HepG2 (cell line): ENCODE measurements around the gene DMRT1. TPM values are rescaled to one million over a fixed set of nuclear protein-coding genes. Genes with fewer than 3 reads are reported as not detected.

Experiments
- ATAC-seq: fragments of 200-7000 bp; cut with Tn5 transposase; 3 replicates; pipeline ENCODE4 v1.9.1; 2020; ENCODE audit warnings: mild to moderate bottlenecking, moderate library complexity
- BruUV-seq: library from RNA; stranded (reverse); fragments of 400-500 nt; replicated peaks from 2 replicates; lab custom pipeline; 2021; lab: Mats Ljungman, UMichigan
- CTCF ChIA-PET: fragments of 300-600 bp; formaldehyde crosslinking; extraction: SDS; loops from one replicate; lab custom pipeline; 2021; ENCODE audit warnings: low total read pairs, inconsistent platforms, low intra/inter-chr PET ratio; lab: Yijun Ruan, JAX
- POLR2A ChIA-PET: fragments of 350-600 bp; sonication (Branson Sonifier 250); formaldehyde crosslinking; loops from one replicate; lab custom pipeline; 2020; ENCODE audit warnings: antibody characterized with exemption, inconsistent platforms; lab: Yijun Ruan, JAX
- DNase-seq: peaks from one replicate; pipeline ENCODE4 v3.0.0-alpha.2; 2015; ENCODE audit warnings: low spot score
- FAIRE-seq: peaks from 3 replicates; lab custom pipeline; 2011; peaks lifted over from hg19 to GRCh38; lab: Jason Lieb, UNC
- H2AFZ ChIP-seq: one replicate; pipeline ENCODE4 v1.6.1; 2011; ENCODE audit warnings: low read length, inconsistent platforms
- H3K27ac ChIP-seq: fragments of 300-600 bp; 3 replicates; pipeline ENCODE4 v1.8.0; 2011; ENCODE audit warnings: mixed run types, mild to moderate bottlenecking, mixed read lengths, low read length, inconsistent platforms; ENCODE audit not compliant: insufficient read depth; ENCODE audit errors: extremely low read length
- H3K27me3 ChIP-seq, 2 experiments: fragments of 200-600 bp in 1 of 2; 2 replicates in 1 of 2; 3 replicates in 1 of 2; pipeline versions ENCODE4 v1.6.0 to v1.8.0; 2011; ENCODE audit warnings: low read length in 2 of 2, mild to moderate bottlenecking in 2 of 2, moderate library complexity in 2 of 2, inconsistent platforms in 1 of 2; ENCODE audit not compliant: insufficient read depth in 2 of 2, control insufficient read depth in 1 of 2
- H3K36me3 ChIP-seq, 2 experiments: fragments of 200-600 bp in 1 of 2; replicated peaks in 1 of 2; 2 replicates in 1 of 2; 3 replicates in 1 of 2; pipeline versions ENCODE4 v1.5.1 to v1.8.0; 2011; ENCODE audit warnings: low read length in 2 of 2, inconsistent platforms in 1 of 2; ENCODE audit not compliant: insufficient read depth in 2 of 2, control insufficient read depth in 1 of 2
- H3K4me1 ChIP-seq: 2 replicates; pipeline ENCODE4 v1.5.1; 2012; ENCODE audit warnings: low read length, inconsistent platforms; ENCODE audit not compliant: insufficient read depth
- H3K4me2 ChIP-seq: 2 replicates; pipeline ENCODE4 v1.6.0; 2011; ENCODE audit warnings: low read depth, low read length, inconsistent platforms
- H3K4me3 ChIP-seq, 3 experiments: fragments of 200-600 bp in 1 of 3; sonication (generic), shearing (Covaris generic) in 1 of 3; replicated peaks in 1 of 3; 2 replicates each; pipeline ENCODE4 v1.5.1; 2011 to 2016; ENCODE audit warnings: low read length in 3 of 3, inconsistent platforms in 2 of 3, low read depth in 2 of 3, mild to moderate bottlenecking in 2 of 3, control low read depth in 1 of 3, mixed read lengths in 1 of 3; ENCODE audit not compliant: insufficient read depth in 1 of 3
- H3K79me2 ChIP-seq: one replicate; pipeline ENCODE4 v1.6.1; 2011; ENCODE audit warnings: low read length, inconsistent platforms; ENCODE audit not compliant: insufficient read depth
- H3K9ac ChIP-seq: 2 replicates; pipeline ENCODE4 v1.6.0; 2011; ENCODE audit warnings: mild to moderate bottlenecking, low read depth, low read length, inconsistent platforms; ENCODE audit not compliant: insufficient read depth
- H3K9me3 ChIP-seq: 2 replicates; pipeline ENCODE4 v1.5.1; 2012; ENCODE audit warnings: mild to moderate bottlenecking, low read length
- H4K20me1 ChIP-seq: 2 replicates; pipeline ENCODE4 v1.6.0; 2011; ENCODE audit warnings: inconsistent platforms, mild to moderate bottlenecking, low read length, moderate library complexity; ENCODE audit not compliant: insufficient read depth
- ATF7 ChIP-seq, 2 experiments: fragments of 450-650 bp in 1 of 2; sonication (generic) in 1 of 2; formaldehyde crosslinking in 1 of 2; IDR thresholded peaks; 2 replicates each; pipeline versions ENCODE4 v1.4.0 to v1.6.1; 2016 to 2020; ENCODE audit warnings: antibody characterized with exemption in 1 of 2, mild to moderate bottlenecking in 1 of 2, missing genetic modification reagents in 1 of 2
- BRCA1 ChIP-seq: sonication (generic); formaldehyde crosslinking; IDR thresholded peaks from 2 replicates; pipeline ENCODE4 v1.4.0; 2020; ENCODE audit warnings: missing genetic modification reagents
- EHMT2 ChIP-seq: fragments of 200-600 bp; sonication (generic); IDR thresholded peaks from 2 replicates; pipeline ENCODE4 v1.7.0; 2017; ENCODE audit warnings: antibody characterized with exemption, low read depth, low read length, borderline replicate concordance
- NBN ChIP-seq: fragments of 450-650 bp; conservative IDR thresholded peaks from 2 replicates; pipeline ENCODE4 v1.6.1; 2017
- NFKBIZ ChIP-seq: IDR thresholded peaks from 2 replicates; pipeline ENCODE4 v1.6.1; 2018; ENCODE audit warnings: missing genetic modification reagents, missing compliant biosample characterization
- PRPF4 ChIP-seq: fragments of 200-400 bp; formaldehyde crosslinking; IDR thresholded peaks from 2 replicates; pipeline ENCODE4 v1.6.1; 2016; ENCODE audit warnings: low read length, low read depth; ENCODE audit not compliant: poor library complexity, severe bottlenecking
- REST ChIP-seq, 2 experiments: IDR thresholded peaks; 2 replicates each; pipeline ENCODE4 v1.6.1; 2011 to 2012; ENCODE audit warnings: low read length in 2 of 2, borderline replicate concordance in 1 of 2, low read depth in 1 of 2, mild to moderate bottlenecking in 1 of 2, moderate library complexity in 1 of 2
- SRSF9 ChIP-seq: fragments of 200-400 bp; formaldehyde crosslinking; IDR thresholded peaks from 2 replicates; pipeline ENCODE4 v1.6.1; 2018; ENCODE audit warnings: borderline replicate concordance, mild to moderate bottlenecking, low read depth, low read length; ENCODE audit not compliant: insufficient read depth, poor library complexity, severe bottlenecking
- ZBTB21 ChIP-seq: sonication (generic); formaldehyde crosslinking; IDR thresholded peaks from 2 replicates; pipeline ENCODE4 v1.4.0; 2020; ENCODE audit warnings: missing genetic modification reagents
- ZNF75D ChIP-seq: sonication (generic); formaldehyde crosslinking; IDR thresholded peaks from 2 replicates; pipeline ENCODE4 v1.8.1; 2023; ENCODE audit warnings: missing genetic modification reagents, mild to moderate bottlenecking, borderline replicate concordance
- ZNF83 ChIP-seq: sonication (generic); formaldehyde crosslinking; IDR thresholded peaks from 2 replicates; pipeline ENCODE4 v1.4.0; 2020; ENCODE audit warnings: missing genetic modification reagents, mild to moderate bottlenecking, borderline replicate concordance
- ZNF891 ChIP-seq: sonication (generic); formaldehyde crosslinking; IDR thresholded peaks from 2 replicates; pipeline ENCODE4 v1.5.0; 2020; ENCODE audit warnings: mild to moderate bottlenecking, missing genetic modification reagents
- ZSCAN22 ChIP-seq: sonication (generic); formaldehyde crosslinking; IDR thresholded peaks from 2 replicates; pipeline ENCODE4 v1.4.0; 2020; ENCODE audit warnings: mild to moderate bottlenecking, missing genetic modification reagents
- WGBS: methylation state at CpG from one replicate; pipeline ENCODE4 v1.1.6; 2017; ENCODE audit warnings: low lambda C conversion rate; 5-methylcytosine and 5-hydroxymethylcytosine counted together
- in situ Hi-C: cut with HindIII; loops from 2 replicates; pipeline ENCODE4 v1.10.0; 2017; ENCODE audit warnings: low pct_unique_long_range_greater_than_20kb; ENCODE audit not compliant: extremely low pct_ligation_motif_present
- intact Hi-C: fragments of 100-400 bp; cut with micrococcal nuclease; formaldehyde crosslinking; loops from one replicate; pipeline ENCODE4 v1.10.0; 2022; ENCODE audit not compliant: unreplicated experiment
- polyA plus RNA-seq, 8 experiments: library from polyadenylated mRNA; depleted of rRNA in 3 of 8; stranded (reverse) in 7 of 8; unstranded in 1 of 8; fragments of >200 nt; fragmentation: Illumina TruSeq in 4 of 8; extraction: Trizol in 4 of 8; gene quantifications; 2 replicates each; pipeline versions ENCODE4 v1.2.1 to v1.2.3, GENCODE V29; 2011 to 2016; ENCODE audit warnings: low read depth in 4 of 8, missing spikeins in 1 of 8, mixed read lengths in 1 of 8; ENCODE audit not compliant: insufficient read depth in 1 of 8
- total RNA-seq, 5 experiments: library from RNA; depleted of rRNA; stranded (reverse); fragments of >200 nt; fragmentation: Illumina TruSeq; extraction: Trizol; gene quantifications; 2 replicates each; pipeline ENCODE4 v1.2.3, GENCODE V29; 2016; ENCODE audit warnings: low read depth in 1 of 5
- TF ChIP-seq, protein P1 (sequence below): sonication (generic); formaldehyde crosslinking; IDR thresholded peaks from 2 replicates; pipeline ENCODE4 v1.8.0; 2022; ENCODE audit warnings: mild to moderate bottlenecking, missing genetic modification reagents
- TF ChIP-seq, protein P2 (sequence below): IDR thresholded peaks from 2 replicates; pipeline ENCODE4 v1.6.1; 2016; ENCODE audit warnings: low read depth, borderline replicate concordance
- TF ChIP-seq, protein P3 (sequence below): sonication (generic); formaldehyde crosslinking; IDR thresholded peaks from 2 replicates; pipeline ENCODE4 v1.4.0; 2020; ENCODE audit warnings: missing genetic modification reagents
- TF ChIP-seq, protein P4 (sequence below): sonication (generic); formaldehyde crosslinking; IDR thresholded peaks from 2 replicates; pipeline ENCODE4 v1.9.0; 2021; ENCODE audit warnings: missing genetic modification reagents, mild to moderate bottlenecking, borderline replicate concordance

The DMRT1 gene
- total and polyA plus RNA-seq, 2 of the 13 experiments (the other 11 are each of a cell fraction or from before 2014, with no cell fraction given) = not detected

- intact Hi-C loops (no loop called here), in situ Hi-C loops (no loop called here)
- Histone ChIP-seq H3K9ac (no peak overlapping the region), H2AFZ (no peak overlapping the region), H3K4me3 (no peak overlapping the region), H3K4me2 (no peak overlapping the region), H3K36me3 (no peaks in the 10 kb centered on the region), H3K9me3 (no peaks in the 10 kb centered on the region), H4K20me1 (no peaks in the 10 kb centered on the region), H3K27me3 (peaks cover 1 to 28% of the 10 kb centered on the region in 2 experiments; a peak in 4 of 5 replicates), H3K27ac (no peak overlapping the region), H3K4me1 (no peaks in the 10 kb centered on the region), H3K79me2 (no peaks in the 10 kb centered on the region)
- no peak for ATAC-seq
- BruUV-seq = no TSS peak
- WGBS = 14% methylated on average over 4 of the region's 4 CpGs
- POLR2A ChIA-PET = no interaction called here
- CTCF ChIA-PET = no interaction called here
- no peak for FAIRE-seq
- DNase-seq = no peak
- TF ChIP-seq ZNF891 (CRISPR knock-in tag) = no peak
- no peak for TF ChIP-seq EHMT2
- no peak for TF ChIP-seq SRSF9
- TF ChIP-seq, protein P1, sequence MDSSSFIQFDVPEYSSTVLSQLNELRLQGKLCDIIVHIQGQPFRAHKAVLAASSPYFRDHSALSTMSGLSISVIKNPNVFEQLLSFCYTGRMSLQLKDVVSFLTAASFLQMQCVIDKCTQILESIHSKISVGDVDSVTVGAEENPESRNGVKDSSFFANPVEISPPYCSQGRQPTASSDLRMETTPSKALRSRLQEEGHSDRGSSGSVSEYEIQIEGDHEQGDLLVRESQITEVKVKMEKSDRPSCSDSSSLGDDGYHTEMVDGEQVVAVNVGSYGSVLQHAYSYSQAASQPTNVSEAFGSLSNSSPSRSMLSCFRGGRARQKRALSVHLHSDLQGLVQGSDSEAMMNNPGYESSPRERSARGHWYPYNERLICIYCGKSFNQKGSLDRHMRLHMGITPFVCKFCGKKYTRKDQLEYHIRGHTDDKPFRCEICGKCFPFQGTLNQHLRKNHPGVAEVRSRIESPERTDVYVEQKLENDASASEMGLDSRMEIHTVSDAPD (CRISPR knock-in tag) = no peak
- TF ChIP-seq, protein P2, sequence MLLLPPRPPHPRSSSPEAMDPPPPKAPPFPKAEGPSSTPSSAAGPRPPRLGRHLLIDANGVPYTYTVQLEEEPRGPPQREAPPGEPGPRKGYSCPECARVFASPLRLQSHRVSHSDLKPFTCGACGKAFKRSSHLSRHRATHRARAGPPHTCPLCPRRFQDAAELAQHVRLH (CRISPR knock-in tag) = no peak
- TF ChIP-seq ATF7 (IDR thresholded peaks at IDR 0.05) = no peak
- no peak for TF ChIP-seq ATF7 (CRISPR knock-in tag; IDR thresholded peaks at IDR 0.05)
- no peak for TF ChIP-seq ZBTB21
- TF ChIP-seq ZNF75D = no peak
- TF ChIP-seq, protein P3, sequence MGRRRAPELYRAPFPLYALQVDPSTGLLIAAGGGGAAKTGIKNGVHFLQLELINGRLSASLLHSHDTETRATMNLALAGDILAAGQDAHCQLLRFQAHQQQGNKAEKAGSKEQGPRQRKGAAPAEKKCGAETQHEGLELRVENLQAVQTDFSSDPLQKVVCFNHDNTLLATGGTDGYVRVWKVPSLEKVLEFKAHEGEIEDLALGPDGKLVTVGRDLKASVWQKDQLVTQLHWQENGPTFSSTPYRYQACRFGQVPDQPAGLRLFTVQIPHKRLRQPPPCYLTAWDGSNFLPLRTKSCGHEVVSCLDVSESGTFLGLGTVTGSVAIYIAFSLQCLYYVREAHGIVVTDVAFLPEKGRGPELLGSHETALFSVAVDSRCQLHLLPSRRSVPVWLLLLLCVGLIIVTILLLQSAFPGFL (CRISPR knock-in tag) = no peak
- TF ChIP-seq NFKBIZ (CRISPR knock-in tag) = no peak
- TF ChIP-seq, protein P4, sequence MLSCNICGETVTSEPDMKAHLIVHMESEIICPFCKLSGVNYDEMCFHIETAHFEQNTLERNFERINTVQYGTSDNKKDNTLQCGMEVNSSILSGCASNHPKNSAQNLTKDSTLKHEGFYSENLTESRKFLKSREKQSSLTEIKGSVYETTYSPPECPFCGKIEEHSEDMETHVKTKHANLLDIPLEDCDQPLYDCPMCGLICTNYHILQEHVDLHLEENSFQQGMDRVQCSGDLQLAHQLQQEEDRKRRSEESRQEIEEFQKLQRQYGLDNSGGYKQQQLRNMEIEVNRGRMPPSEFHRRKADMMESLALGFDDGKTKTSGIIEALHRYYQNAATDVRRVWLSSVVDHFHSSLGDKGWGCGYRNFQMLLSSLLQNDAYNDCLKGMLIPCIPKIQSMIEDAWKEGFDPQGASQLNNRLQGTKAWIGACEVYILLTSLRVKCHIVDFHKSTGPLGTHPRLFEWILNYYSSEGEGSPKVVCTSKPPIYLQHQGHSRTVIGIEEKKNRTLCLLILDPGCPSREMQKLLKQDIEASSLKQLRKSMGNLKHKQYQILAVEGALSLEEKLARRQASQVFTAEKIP (CRISPR knock-in tag) = no peak
- TF ChIP-seq PRPF4 = no peak
- TF ChIP-seq ZSCAN22 (CRISPR knock-in tag) = no peak
- TF ChIP-seq ZNF83 (CRISPR knock-in tag) = no peak
- no peak for TF ChIP-seq REST (IDR thresholded peaks at IDR 0.05; ENCODE audit: borderline replicate concordance in 1 of 2, low read depth in 1 of 2, low read length in 2 of 2)
- TF ChIP-seq BRCA1 (CRISPR knock-in tag) = no peak
- TF ChIP-seq NBN = no peak
Observed at GRCh38 chr9:922171-922570, 80.7 kb downstream of the DMRT1 start.
